HG03103 (cell line): ENCODE measurements around the gene CALHM5.

Experiments
- ATAC-seq: cut with Tn5 transposase; IDR thresholded peaks from one replicate; pipeline ENCODE4 v1.9.1; 2021; ENCODE audit warnings: low read depth; ENCODE audit not compliant: unreplicated experiment

The CALHM5 gene

GRCh38 chr6:116545651-116546050 is 34.2 kb downstream of the CALHM5 start, which contains the start of gene TRAPPC3L:
Gene TRAPPC3L (minus strand): TSS chr6:116545684. CDS start chr6:116545514, 170 bp downstream.
- no peak for ATAC-seq

- ATAC-seq = no peak
Measured at GRCh38 chr6:116547358-116547757, 35.9 kb downstream of the CALHM5 start.

GRCh38 chr6:116550796-116551195 is 39.4 kb downstream of the CALHM5 start:
- no peak for ATAC-seq

GRCh38 chr6:116553451-116553850 is 42.0 kb downstream of the CALHM5 start, which contains the start of gene CALHM4:
Gene CALHM4 (plus strand): TSS chr6:116553751. CDS start chr6:116553794, 43 bp downstream.
- no peak for ATAC-seq

GRCh38 chr6:116556065-116556464 is 44.6 kb downstream of the CALHM5 start:
- no peak for ATAC-seq

GRCh38 chr6:116556814-116557415 is 45.5 kb downstream of the CALHM5 start:
- ATAC-seq = no peak

GRCh38 chr6:116557893-116558292 is 46.5 kb downstream of the CALHM5 start:
- ATAC-seq = no peak

- no peak for ATAC-seq
Measured at GRCh38 chr6:116560130-116560529, 48.7 kb downstream of the CALHM5 start.

GRCh38 chr6:116561377-116562018 is 50.1 kb downstream of the CALHM5 start:
- no peak for ATAC-seq

- no peak for ATAC-seq
Measured at GRCh38 chr6:116562019-116562403, 50.6 kb downstream of the CALHM5 start.

- ATAC-seq = no peak
Measured at GRCh38 chr6:116562614-116563013, 51.2 kb downstream of the CALHM5 start.

- ATAC-seq = no peak
Measured at GRCh38 chr6:116563830-116564229, 52.4 kb downstream of the CALHM5 start.

- no peak for ATAC-seq
Measured at GRCh38 chr6:116564311-116564710, 52.9 kb downstream of the CALHM5 start.

- ATAC-seq = no peak
Measured at GRCh38 chr6:116564921-116565872, 53.8 kb downstream of the CALHM5 start.

- ATAC-seq = no peak
Measured at GRCh38 chr6:116568111-116568510, 56.7 kb downstream of the CALHM5 start.

- no peak for ATAC-seq
Measured at GRCh38 chr6:116568821-116569755, 57.6 kb downstream of the CALHM5 start.

GRCh38 chr6:116570856-116571682 is 59.6 kb downstream of the CALHM5 start, which contains the start of gene RWDD1:
Gene RWDD1 (plus strand): TSS chr6:116571504. CDS start chr6:116571583, 79 bp downstream.
- ATAC-seq = peak; percentile 93

GRCh38 chr6:116571683-116572000 is 60.2 kb downstream of the CALHM5 start:
- no peak for ATAC-seq

- no peak for ATAC-seq
Measured at GRCh38 chr6:116572162-116572561, 60.7 kb downstream of the CALHM5 start.
